ENCODE data around the gene SOCS7.

Gene SOCS7, protein sequence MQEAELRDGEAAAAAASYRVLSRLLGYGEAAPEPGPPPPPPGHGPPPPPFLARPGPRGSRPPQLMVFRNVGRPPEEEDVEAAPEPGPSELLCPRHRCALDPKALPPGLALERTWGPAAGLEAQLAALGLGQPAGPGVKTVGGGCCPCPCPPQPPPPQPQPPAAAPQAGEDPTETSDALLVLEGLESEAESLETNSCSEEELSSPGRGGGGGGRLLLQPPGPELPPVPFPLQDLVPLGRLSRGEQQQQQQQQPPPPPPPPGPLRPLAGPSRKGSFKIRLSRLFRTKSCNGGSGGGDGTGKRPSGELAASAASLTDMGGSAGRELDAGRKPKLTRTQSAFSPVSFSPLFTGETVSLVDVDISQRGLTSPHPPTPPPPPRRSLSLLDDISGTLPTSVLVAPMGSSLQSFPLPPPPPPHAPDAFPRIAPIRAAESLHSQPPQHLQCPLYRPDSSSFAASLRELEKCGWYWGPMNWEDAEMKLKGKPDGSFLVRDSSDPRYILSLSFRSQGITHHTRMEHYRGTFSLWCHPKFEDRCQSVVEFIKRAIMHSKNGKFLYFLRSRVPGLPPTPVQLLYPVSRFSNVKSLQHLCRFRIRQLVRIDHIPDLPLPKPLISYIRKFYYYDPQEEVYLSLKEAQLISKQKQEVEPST

DNA sequence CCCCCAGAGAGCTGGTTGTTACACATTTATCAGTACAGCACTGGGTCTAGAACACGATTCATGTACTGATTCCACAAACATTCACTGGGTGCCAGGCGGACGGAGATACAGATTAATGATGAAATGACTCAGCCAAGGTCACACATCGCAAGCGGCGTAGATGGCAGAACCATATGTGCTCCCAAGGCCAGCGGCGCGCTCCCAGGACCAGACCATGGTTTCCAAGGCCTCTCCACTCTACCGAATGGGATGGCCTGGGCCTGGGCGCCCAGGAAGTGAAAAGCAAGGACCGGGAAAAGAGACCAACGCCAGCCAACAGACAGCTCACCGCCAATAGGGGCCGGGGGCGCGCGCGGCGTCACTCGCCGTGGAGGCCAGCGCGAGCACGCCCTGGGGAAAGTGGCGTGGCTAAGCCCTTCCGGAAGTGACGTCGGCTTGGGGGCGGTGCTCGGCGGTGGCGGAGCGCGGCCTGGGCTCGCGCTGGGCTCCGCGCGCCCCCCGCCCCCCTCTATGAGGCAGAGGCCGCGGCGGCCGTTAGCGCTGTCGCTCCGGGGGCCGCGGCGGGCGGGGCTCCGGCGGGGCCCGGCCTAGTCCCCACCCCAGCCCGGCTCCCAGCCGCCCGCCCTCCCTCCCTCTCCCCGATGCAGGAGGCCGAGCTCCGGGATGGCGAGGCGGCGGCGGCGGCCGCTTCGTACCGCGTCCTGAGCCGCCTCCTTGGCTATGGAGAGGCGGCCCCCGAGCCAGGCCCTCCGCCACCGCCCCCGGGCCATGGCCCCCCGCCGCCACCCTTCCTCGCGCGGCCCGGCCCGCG lies at the start of gene SOCS7:
TSS of gene SOCS7 (plus strand) at position 433 of the 811 bp plus-strand sequence. CDS start at position 642, 209 bp downstream.
- peak within 1 kb of the TSS; percentile 99 for H3K4me3 Mint-ChIP-seq
- ATAC-seq = peak; percentile 98
- H3K9me3 Mint-ChIP-seq = no peaks in the 10 kb centered on the region

DNA sequence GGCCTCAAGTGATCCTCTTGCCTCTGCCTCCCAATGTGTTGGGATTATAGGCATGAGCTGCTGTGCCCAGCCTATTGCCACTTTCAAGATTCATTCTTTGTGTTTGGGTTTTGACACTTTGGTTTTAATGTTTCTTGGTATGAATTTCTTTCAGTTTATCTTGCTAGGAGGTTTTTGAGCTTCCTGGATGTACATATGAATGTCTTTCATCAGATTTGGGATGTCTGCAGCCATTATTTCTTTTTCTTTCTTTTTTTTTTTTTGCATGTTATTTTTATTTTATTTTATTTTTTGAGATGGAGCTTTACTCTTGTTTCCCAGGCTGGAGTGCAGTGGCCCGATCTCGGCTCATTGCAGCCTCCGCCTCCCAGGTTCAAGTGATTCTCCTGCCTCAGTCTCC lies 36.1 kb upstream of the SOCS7 start:
- Mint-ChIP-seq H3K27me3 (no peaks in the 10 kb centered on the region), H3K9me3 (no peaks in the 10 kb centered on the region), H3K4me3 (no peak overlapping the region), H3K27ac (no peak overlapping the region), H3K36me3 (peaks cover 32% of the 10 kb centered on the region), H3K4me1 (no peaks in the 10 kb centered on the region)
- no peak for ATAC-seq

More for the DNA sequence above, at the start of gene SOCS7:
- Mint-ChIP-seq H3K36me3 (peaks cover 1% of the 10 kb centered on the region), H3K4me1 (peaks cover 46% of the 10 kb centered on the region), H3K27me3 (no peaks in the 10 kb centered on the region), H3K27ac (peak within 1 kb of the TSS; percentile 93)

DNA sequence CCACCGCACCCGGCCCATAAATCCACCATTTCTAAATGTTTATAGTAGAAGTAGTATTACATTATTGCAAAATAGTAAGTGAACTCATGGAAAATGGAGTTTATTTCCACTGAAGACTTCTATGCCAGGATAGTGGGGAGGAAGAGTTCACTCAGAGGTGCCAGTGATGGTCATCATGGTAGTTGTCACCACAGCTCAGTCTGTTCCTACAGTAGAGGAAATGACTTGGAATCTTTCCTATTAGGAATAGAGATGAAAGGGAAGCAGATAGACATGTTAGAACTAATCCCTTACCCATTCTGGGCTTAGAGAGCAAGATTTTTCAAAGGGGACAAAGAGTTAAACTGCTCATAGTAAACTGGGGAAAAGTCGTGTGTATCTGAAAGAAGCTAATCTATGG lies 34.6 kb upstream of the SOCS7 start:
- peaks cover 34% of the 10 kb centered on the region for H3K36me3 Mint-ChIP-seq
- no peak overlapping the region for H3K4me3 Mint-ChIP-seq
- H3K27ac Mint-ChIP-seq = no peak overlapping the region

DNA sequence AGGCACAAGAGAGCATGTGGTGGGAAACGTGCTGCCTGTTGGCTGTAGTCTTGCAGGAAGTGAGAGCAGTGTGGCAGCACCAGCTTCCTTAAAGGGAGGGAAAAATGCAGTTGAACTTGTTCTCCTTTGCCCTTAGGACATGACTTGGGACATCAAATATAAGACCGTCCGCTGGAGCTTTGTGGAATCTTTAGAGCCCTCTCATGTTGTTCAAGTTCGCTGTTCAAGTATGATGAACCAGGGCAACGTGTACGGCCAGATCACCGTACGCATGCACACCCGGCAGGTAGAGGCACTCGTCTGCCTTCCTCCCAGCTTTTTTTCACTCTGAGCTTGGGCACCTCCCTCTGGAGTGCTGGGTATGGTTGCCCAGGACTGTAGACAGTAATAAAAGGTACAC lies 31.2 kb upstream of the SOCS7 start:
- H3K4me3 Mint-ChIP-seq = no peak overlapping the region
- H3K27me3 Mint-ChIP-seq = no peaks in the 10 kb centered on the region
- no peaks in the 10 kb centered on the region for H3K9me3 Mint-ChIP-seq
- H3K27ac Mint-ChIP-seq = no peak overlapping the region
- no peak for ATAC-seq
- H3K4me1 Mint-ChIP-seq = peaks cover 4% of the 10 kb centered on the region
- peaks cover 35% of the 10 kb centered on the region for H3K36me3 Mint-ChIP-seq

More for the DNA sequence above, 34.6 kb upstream of the SOCS7 start:
- no peak for ATAC-seq
- no peaks in the 10 kb centered on the region for H3K9me3 Mint-ChIP-seq
- H3K27me3 Mint-ChIP-seq = no peaks in the 10 kb centered on the region
- no peaks in the 10 kb centered on the region for H3K4me1 Mint-ChIP-seq

DNA sequence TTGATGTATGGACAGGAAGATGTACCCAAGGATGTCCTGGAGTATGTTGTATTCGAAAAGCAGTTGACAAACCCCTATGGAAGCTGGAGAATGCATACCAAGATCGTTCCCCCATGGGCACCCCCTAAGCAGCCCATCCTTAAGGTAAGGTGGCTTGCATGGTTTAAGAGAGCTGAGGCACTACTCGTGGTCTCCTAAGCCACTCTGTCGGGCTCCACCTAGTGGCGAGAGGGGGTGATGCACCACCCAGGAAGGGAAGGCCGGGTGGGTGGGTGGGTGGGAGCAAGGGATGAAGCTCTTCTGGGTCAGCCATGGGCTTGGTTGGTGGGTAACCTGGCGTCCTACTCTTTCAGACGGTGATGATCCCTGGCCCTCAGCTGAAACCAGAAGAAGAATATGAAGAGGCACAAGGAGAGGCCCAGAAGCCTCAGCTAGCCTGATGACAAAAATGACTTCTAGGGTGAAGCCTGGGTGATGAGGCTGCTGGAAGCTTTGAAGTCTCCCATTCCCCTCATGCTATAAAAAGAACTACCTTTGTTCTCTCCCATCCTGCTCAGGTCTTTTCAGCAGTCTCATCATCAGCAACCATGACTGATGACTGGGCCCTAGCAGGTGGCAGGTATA lies 29.4 kb upstream of the SOCS7 start:
- Mint-ChIP-seq H3K27ac (no peak overlapping the region), H3K4me1 (peaks cover 11% of the 10 kb centered on the region), H3K36me3 (peaks cover 26% of the 10 kb centered on the region), H3K27me3 (no peaks in the 10 kb centered on the region), H3K9me3 (no peaks in the 10 kb centered on the region), H3K4me3 (no peak overlapping the region)
- peak; percentile 75 for ATAC-seq

DNA sequence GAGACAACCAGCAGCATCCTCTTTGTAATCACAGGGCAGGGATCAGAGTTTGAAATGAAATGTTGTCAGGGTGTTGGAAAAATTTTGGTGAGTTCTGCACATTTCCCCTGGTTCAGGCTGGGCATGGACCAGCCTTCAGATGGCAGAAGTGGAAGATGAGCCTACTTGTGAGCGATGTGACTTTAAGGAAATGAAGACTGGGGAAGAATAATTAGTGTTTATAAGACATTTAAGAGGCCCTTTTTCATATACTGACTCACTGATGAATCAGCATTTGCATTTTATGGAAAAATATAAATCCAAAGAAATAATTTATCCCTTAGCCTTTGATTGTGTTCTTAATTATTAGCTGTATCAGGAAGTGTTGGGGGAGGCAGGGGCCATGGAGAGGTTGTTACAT lies 28.7 kb upstream of the SOCS7 start:
- peaks cover 1% of the 10 kb centered on the region for H3K27me3 Mint-ChIP-seq
- peaks cover 26% of the 10 kb centered on the region for H3K36me3 Mint-ChIP-seq
- no peak for ATAC-seq
- no peak overlapping the region for H3K27ac Mint-ChIP-seq
- no peak overlapping the region for H3K4me3 Mint-ChIP-seq
- no peaks in the 10 kb centered on the region for H3K9me3 Mint-ChIP-seq
- H3K4me1 Mint-ChIP-seq = peaks cover 11% of the 10 kb centered on the region

DNA sequence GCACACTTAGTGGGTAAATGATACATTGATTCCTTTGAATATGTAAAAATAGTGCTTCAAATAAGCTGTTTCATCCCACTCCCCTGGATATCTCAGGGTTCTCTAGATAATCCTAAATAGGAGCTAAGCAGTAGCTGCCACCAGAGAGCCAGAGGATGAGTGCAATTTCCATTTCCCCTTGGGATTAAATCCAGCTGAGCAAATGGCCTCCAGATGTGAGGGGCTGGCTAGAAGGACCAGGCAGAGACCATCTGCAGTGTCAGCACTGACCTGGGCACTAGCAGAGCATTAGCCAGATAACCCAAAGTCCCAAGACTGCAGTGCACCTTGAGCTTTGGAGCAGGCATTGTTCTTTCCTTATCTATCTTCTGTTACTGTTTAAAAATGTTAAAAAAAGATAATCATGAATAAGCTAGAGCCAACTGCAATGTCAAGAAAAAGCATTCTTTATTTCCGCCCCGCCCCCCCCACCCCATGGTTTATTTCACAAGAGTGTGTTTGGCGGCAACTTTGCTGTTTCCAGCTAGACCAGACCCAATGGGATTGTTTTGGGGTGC lies 27.4 kb upstream of the SOCS7 start:
- Mint-ChIP-seq H3K27ac (no peak overlapping the region), H3K9me3 (no peaks in the 10 kb centered on the region), H3K4me3 (no peak overlapping the region), H3K27me3 (peaks cover 14% of the 10 kb centered on the region), H3K36me3 (peaks cover 19% of the 10 kb centered on the region), H3K4me1 (peaks cover 11% of the 10 kb centered on the region)
- ATAC-seq = no peak

DNA sequence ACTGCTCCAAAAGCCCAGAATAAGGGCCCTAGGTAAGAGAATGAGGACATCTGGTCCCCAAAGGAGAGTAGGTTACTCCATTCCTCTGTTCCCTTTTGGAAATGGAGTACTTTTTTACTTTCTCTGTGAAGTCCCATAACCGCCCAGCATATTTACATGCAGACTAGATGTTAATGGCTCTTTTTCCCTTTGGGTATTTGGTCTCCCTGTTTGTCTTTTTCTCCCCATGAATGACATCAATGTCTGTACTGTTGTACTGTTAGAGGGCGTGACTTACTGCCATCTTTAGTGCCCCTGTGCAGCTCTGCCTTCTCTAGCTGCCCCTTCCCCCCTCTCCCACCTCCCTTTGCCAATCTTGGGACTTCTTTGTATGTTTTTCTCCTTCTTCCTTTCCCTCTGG lies 26.9 kb upstream of the SOCS7 start:
- H3K4me1 Mint-ChIP-seq = peaks cover 11% of the 10 kb centered on the region
- H3K27ac Mint-ChIP-seq = no peak overlapping the region
- no peaks in the 10 kb centered on the region for H3K9me3 Mint-ChIP-seq
- H3K27me3 Mint-ChIP-seq = peaks cover 20% of the 10 kb centered on the region
- peaks cover 15% of the 10 kb centered on the region for H3K36me3 Mint-ChIP-seq
- ATAC-seq = no peak
- no peak overlapping the region for H3K4me3 Mint-ChIP-seq

DNA sequence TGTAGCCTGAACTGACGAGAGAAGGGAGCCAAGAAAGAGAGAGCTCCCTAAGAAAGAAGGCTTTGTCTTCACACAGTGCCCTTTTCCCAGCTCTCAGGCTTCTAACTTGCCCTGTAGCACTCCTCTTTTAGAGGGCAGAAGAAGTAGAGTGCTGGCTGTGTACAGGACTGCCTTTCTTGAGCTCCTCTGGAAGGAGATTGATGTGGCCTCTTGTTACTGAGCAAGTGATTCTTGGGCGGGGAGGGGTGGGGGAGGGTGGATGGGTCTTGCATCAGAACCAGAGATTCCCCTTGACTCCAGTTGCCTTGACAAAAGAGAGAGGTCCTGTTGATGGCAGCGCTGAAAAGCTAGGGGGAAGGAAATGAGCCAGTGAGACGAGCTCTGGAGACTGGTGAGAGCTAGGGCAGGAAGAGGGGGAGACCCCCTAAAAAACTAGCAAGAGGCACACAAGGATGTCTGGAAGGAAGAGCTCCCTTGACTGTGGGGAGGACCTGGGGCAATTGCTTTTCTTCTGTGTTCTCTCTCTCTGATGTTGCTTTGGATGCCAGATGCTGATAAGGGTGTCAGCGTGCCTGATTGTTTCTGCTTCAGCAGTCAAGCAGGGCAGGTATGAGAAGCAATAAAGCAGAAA lies 26.3 kb upstream of the SOCS7 start:
- Mint-ChIP-seq H3K27me3 (peaks cover 25% of the 10 kb centered on the region), H3K4me3 (no peak overlapping the region), H3K4me1 (peaks cover 11% of the 10 kb centered on the region), H3K36me3 (peaks cover 15% of the 10 kb centered on the region), H3K27ac (no peak overlapping the region), H3K9me3 (no peaks in the 10 kb centered on the region)
- ATAC-seq = no peak

DNA sequence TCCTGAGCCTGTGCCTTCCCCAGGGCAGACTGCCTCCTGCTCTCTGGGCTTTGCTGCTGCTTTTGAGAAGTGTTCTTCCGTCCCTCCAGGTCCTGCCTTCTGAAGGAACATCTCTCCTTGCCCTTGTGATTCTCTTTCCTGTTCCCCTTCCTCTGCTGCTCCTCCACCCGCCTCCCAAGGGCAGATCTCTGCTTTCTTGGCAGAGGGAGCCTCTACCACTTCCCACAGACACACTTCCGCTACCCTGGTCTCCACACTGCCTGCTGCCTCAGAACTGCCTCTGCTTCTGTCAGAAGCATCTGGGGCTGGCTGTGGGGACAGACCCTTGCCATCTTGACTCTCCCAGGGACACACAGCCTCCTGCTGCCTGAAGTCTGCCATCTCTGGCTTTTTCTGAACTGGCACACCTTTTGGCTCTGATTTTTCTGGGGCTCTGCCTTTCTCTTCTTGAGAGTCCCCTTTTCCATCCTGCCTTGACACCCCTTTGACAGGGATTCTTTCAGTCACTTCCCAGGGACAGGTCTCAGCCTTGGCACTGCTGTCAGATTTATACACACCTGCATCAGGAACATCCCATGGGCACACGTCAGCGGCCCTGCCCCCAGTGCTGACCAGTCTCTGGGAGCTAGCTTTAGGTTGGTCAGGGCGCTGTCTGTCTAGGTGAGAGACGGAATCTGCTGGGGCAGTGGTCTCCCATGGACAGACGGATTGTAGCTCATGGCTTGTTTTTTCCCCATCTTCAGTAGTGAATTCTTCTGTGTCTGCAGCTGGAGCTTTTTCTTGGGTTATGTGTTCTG lies 24.4 kb upstream of the SOCS7 start:
- Mint-ChIP-seq H3K9me3 (no peaks in the 10 kb centered on the region), H3K27ac (no peak overlapping the region), H3K36me3 (peaks cover 7% of the 10 kb centered on the region), H3K4me3 (no peak overlapping the region), H3K4me1 (peaks cover 11% of the 10 kb centered on the region), H3K27me3 (peaks cover 41% of the 10 kb centered on the region)
- ATAC-seq = no peak

DNA sequence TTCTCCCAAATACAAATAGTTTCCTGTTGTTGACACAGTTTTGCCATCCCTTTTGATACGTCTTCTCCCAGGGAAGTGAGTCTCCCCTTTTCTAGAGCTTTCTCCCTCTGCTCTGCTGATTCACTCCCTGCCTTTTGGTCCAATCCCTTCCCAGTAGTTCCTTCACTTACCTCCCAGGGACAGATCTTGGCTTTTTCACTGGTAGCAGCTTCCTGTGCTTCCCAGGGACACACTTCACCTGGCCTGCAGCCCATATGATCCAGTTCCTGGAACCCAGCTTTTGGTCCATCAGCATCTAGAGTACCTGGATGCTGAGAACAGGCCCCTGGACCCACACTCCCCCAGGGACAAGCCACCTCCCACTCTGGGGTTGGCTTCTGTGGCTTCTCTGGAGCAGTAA lies 23.7 kb upstream of the SOCS7 start:
- ATAC-seq = no peak
- peaks cover 45% of the 10 kb centered on the region for H3K27me3 Mint-ChIP-seq
- no peak overlapping the region for H3K4me3 Mint-ChIP-seq
- H3K4me1 Mint-ChIP-seq = peaks cover 11% of the 10 kb centered on the region
- no peak overlapping the region for H3K27ac Mint-ChIP-seq
- H3K9me3 Mint-ChIP-seq = no peaks in the 10 kb centered on the region
- peaks cover 3% of the 10 kb centered on the region for H3K36me3 Mint-ChIP-seq

DNA sequence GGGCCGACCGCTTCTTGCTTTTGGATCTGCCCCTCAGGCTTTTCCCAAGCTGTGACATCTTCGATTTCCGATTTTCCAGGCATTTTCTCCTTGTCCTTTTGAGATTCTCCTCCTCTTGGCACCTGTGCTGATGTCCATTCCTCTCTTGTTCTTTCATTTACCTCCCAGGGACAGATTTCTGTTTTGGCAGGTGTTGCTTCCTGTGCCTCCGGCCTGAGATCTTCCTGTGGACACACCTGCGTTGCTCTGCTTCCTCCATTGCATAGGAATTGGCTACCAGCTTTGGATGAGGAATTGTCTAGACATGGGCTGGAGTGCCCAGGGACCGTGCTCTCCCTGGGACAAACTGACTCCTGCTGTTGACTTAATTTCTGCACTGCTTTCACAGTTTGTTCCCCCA lies 23.0 kb upstream of the SOCS7 start:
- ATAC-seq = no peak
- H3K36me3 Mint-ChIP-seq = no peaks in the 10 kb centered on the region
- no peaks in the 10 kb centered on the region for H3K9me3 Mint-ChIP-seq
- peaks cover 52% of the 10 kb centered on the region for H3K27me3 Mint-ChIP-seq
- H3K27ac Mint-ChIP-seq = no peak overlapping the region
- peaks cover 11% of the 10 kb centered on the region for H3K4me1 Mint-ChIP-seq
- no peak overlapping the region for H3K4me3 Mint-ChIP-seq

DNA sequence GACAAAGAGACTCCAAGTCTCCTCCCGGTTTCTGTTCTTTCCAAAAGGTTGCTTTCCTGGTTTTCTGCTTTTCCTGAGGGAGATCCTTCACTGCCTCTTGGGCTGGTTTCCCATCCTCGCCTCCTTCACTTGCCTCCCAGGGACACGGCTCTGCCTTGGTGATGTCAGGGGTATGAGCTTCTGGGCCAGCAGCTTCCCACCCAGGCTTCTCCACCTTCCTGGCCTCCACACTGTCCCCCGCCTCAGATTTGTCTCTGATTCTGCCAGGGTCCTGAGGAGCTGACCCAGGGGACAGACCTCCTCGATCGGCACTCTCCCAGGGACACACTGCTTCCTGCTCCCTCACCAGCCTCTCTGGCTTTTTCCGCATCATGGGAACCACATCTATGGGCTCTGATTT lies 22.4 kb upstream of the SOCS7 start:
- Mint-ChIP-seq H3K4me1 (peaks cover 11% of the 10 kb centered on the region), H3K36me3 (no peaks in the 10 kb centered on the region), H3K27ac (no peak overlapping the region), H3K9me3 (no peaks in the 10 kb centered on the region), H3K4me3 (no peak overlapping the region), H3K27me3 (peaks cover 59% of the 10 kb centered on the region)
- no peak for ATAC-seq
